ENCODE data around the gene OR1I1. TPM values are rescaled to one million over a fixed set of nuclear protein-coding genes. Genes with fewer than 3 reads are reported as not detected.
A peak's percentile ranks its signal among the peaks of the same experiment; 100 is the strongest.
"Not testable (repeated sequence)": the region's sequence is repeated elsewhere in the genome, so short reads cannot be mapped to it uniquely, and the experiment has no call there.

Gene OR1I1
- total RNA-seq, 8 experiments from 2014 or later, result 0.04 to 0.94 (median 0.19) TPM; not detected in 2

DNA sequence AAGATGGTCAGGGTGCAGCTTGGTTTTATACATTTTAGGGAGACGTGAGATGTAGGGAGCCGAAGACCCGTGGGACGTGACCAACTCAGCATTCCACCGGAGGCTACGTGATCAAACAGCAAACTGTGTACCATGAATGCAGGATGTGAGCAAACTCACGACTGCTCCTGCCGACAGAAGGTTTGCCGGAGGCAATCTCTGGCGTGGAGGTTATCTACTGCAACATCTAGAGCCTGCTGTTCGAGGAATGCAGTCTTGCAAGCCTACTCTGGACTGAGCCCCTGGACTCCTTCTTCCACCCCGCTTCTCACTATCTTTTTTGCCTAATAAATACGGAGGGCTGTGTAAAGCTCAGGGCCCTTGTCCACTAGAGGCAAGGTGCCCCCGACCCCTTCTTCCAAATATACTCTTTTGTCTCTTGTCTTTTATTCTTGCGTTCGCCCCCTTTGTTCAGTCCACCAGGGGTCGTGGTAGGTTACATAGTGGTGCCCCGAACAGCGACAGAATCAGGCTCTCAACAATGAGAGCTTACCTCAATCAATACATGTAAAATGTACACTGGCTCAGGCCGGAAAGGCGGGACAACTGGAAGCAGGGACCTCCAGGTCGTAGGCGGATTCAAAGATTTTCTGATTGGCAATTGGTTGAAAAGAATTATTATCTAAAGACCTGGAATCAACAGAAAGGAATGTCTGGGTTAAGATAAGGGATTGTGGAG lies 8.9 kb upstream of the OR1I1 start:
- H3K4me1 ChIP-seq (replicated peaks in 1 of 2), result no peaks in the 10 kb centered on the region
- no peak overlapping the region for H3K27ac ChIP-seq
- H3K4me3 ChIP-seq, result no peak overlapping the region
- no peak for ATAC-seq (replicated peaks in 6 of 8)
- in situ Hi-C loops (cut with MboI; ENCODE audit: low pct_unique_long_range_greater_than_20kb in 2 of 9, low sequenced_read_pairs in 9 of 9, unreplicated experiment in 9 of 9), result no loop called here
- WGBS, 10 experiments, result 25 to 100% (median 62%) methylated on average over 1 to 20 of the region's 23 CpGs

DNA sequence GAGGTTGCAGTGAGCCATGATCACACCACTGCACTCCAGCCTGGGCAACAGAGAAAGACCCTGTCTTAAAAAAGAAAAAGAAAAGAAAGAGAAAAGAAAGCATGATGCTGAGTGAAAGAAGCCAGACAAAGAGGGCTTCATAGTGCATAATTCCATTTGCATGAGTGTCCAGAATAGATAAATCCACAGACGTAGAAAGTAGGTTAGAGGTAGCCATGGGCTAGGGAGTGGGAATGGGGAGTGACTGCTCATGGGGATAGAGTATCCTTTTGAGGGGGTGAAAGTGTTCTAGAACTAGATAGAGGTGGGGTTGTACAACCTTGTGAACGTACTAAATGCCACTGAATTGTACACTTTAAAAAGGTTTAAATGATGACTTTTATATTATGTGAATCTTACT lies 7.6 kb upstream of the OR1I1 start:
- WGBS, 10 experiments, result 0 to 100% (median 47%) methylated on average over 1 to 2 of the region's 2 CpGs; no CpG with 5 or more reads in 1 of the 10 experiments
- Histone ChIP-seq H3K4me3 (no peak overlapping the region), H3K27ac (no peak overlapping the region), H3K4me1 (replicated peaks in 1 of 2) (no peaks in the 10 kb centered on the region)
- no peak for ATAC-seq (replicated peaks in 6 of 8)
- in situ Hi-C loops (cut with MboI; ENCODE audit: low pct_unique_long_range_greater_than_20kb in 2 of 9, low sequenced_read_pairs in 9 of 9, unreplicated experiment in 9 of 9), result no loop called here

DNA sequence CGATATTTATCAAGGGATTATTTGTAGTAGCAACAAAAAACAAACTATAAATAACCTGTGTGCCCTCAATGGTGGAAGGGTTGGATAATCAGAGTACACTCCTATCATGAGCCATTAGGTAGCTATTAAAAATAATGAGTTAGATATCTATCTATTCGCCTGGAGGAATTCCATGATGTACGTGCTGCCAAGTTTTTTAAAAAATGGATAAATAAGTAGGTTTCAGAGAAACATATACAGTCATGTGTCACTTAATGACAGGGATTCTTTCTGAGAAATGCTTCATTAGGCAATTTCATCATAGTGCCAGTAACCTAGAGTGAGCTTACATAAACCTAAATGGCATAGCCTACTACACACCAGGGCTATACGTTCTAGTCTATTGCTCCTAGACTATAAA lies 6.2 kb upstream of the OR1I1 start:
- ATAC-seq (replicated peaks in 6 of 8), result no peak
- WGBS, 10 experiments, result 29 to 89% (median 56%) methylated on average over 2 to 4 of the region's 4 CpGs
- in situ Hi-C loops (cut with MboI; ENCODE audit: low pct_unique_long_range_greater_than_20kb in 2 of 9, low sequenced_read_pairs in 9 of 9, unreplicated experiment in 9 of 9), result loop anchor here in 2 of 9 experiments (25.0 kb wide), 1 partner anchor 486 kb away; no protein-coding TSS in a partner anchor
- Histone ChIP-seq H3K4me3 (no peak overlapping the region), H3K27ac (no peak overlapping the region), H3K4me1 (replicated peaks in 1 of 2) (no peaks in the 10 kb centered on the region)

DNA sequence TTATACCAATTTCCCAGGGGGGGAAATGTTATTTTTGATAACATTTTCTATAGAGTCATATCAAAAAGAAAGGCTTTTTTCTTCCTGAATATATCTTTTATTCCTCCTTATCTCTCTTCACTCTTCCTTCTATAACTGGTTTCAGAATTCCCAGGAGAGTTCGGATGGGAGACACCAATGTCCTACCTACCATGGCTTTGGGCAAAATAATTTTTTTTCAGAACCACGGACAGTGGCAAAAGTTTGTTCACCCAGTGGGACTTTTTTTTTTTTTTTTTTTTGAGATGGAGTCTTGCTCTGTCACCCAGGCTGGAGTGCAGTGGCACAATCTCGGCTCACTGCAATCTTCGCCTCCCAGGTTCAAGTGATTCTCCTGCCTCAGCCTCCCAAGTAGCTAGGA lies 2.0 kb upstream of the OR1I1 start:
- H3K4me1 ChIP-seq (replicated peaks in 1 of 2); H3K4me3 ChIP-seq; H3K27ac ChIP-seq; ATAC-seq (replicated peaks in 6 of 8): not testable (repeated sequence)
- in situ Hi-C loops (cut with MboI; ENCODE audit: low pct_unique_long_range_greater_than_20kb in 2 of 9, low sequenced_read_pairs in 9 of 9, unreplicated experiment in 9 of 9), result loop anchor here in 3 of 9 experiments (10.0 to 25.0 kb wide), 2 partner anchors 475 to 482 kb away; no protein-coding TSS in a partner anchor
- WGBS, 10 experiments, result 0 to 71% (median 10%) methylated on average over 1 to 4 of the region's 4 CpGs; no CpG with 5 or more reads in 1 of the 10 experiments

DNA sequence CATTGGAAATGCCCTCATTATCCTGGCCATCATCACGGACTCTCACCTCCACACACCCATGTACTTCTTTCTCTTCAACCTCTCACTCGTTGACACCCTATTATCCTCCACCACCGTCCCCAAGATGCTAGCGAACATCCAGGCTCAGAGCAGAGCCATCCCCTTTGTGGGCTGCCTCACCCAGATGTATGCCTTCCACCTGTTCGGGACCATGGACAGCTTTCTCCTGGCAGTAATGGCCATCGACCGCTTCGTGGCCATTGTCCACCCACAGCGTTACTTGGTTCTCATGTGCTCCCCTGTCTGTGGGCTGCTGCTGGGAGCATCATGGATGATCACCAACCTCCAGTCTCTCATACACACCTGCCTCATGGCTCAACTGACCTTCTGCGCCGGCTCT lies 5.2 kb downstream of the OR1I1 start:
- 7 to 60% (median 40%) methylated on average over 2 to 5 of the region's 11 CpGs; no CpG with 5 or more reads in 4 of the 10 experiments for WGBS, 10 experiments
- in situ Hi-C loops (cut with MboI; ENCODE audit: low pct_unique_long_range_greater_than_20kb in 2 of 9, low sequenced_read_pairs in 9 of 9, unreplicated experiment in 9 of 9), result loop anchor here in 3 of 9 experiments (10.0 to 25.0 kb wide), 2 partner anchors 468 to 475 kb away; no protein-coding TSS in a partner anchor
- ATAC-seq (replicated peaks in 6 of 8), result no peak
- Histone ChIP-seq H3K4me1 (replicated peaks in 1 of 2) (no peaks in the 10 kb centered on the region), H3K4me3 (no peak overlapping the region), H3K27ac (no peak overlapping the region)

DNA sequence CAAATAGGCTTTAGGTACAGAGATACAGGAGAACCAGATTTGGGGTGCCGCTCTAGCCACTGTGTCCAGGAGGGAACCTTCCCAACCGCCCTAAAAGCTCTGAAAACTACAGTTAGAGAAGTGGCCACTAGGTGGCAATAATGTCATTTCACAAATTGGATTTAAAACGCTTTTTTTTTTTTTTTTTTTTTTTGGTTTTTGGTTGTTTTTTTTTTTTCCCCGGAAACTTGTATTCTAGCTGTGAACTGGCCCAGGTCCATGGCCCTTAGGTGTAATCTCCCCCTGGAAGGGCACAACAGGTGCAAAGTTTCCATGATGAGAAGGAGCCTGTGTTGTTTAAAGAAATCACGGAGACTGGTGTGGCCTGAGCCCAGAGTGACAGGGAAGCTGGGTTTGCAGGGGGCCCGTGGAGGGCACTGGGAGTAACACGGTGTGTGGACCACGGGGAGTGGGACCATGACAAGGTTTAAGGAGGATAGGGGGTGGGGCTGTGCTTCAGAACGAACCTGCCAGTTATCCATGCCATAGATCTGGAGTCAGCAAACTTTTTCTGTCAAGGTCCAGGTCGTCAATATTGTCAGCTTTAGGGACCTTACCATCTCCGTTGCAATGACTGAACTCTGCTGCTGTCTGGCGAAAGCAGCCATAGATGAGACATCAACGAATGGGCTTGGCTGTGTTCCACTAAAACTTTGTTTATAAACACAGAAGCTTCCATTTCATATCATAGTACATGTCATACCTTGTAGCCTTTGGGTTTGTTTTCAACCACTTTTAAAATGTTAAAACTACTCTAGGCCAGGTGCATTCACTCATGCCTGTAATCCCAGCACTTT lies 10.1 kb downstream of the OR1I1 start:
- ATAC-seq (replicated peaks in 6 of 8), result peak in 6 of 8 experiments; percentile 19 to 63 (median 48)
- no peak overlapping the region for H3K4me3 ChIP-seq
- no peak overlapping the region for H3K27ac ChIP-seq
- no peaks in the 10 kb centered on the region for H3K4me1 ChIP-seq (replicated peaks in 1 of 2)
- in situ Hi-C loops (cut with MboI; ENCODE audit: low pct_unique_long_range_greater_than_20kb in 2 of 9, low sequenced_read_pairs in 9 of 9, unreplicated experiment in 9 of 9), result loop anchor here in 4 of 9 experiments (10.0 to 25.0 kb wide), 2 partner anchors 463 to 470 kb away; no protein-coding TSS in a partner anchor
- 0 to 61% (median 14%) methylated on average over 1 to 8 of the region's 13 CpGs; no CpG with 5 or more reads in 1 of the 10 experiments for WGBS, 10 experiments

DNA sequence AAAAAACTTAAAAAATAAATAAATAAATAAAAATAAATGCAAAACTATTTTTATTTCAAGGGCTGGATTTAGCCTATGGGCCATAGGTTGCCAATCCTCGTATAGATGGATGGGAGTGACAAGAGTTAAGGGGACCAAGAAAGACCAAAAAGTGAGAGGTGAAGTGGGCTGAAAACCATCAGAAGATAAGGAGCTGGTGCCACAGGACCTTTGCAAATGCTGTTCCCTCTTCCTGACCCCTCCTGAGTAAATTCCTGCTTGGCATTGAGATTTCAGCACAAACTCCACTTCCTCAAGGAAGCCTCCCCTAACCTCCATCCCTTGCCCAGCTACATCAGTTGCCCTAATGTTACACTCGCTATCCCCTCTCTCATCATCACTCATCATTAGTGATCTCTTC lies 11.0 kb downstream of the OR1I1 start:
- no peak overlapping the region for H3K4me3 ChIP-seq
- in situ Hi-C loops (cut with MboI; ENCODE audit: low pct_unique_long_range_greater_than_20kb in 2 of 9, low sequenced_read_pairs in 9 of 9, unreplicated experiment in 9 of 9), result loop anchor here in 4 of 9 experiments (10.0 to 25.0 kb wide), 2 partner anchors 462 to 469 kb away; no protein-coding TSS in a partner anchor
- no peak overlapping the region for H3K27ac ChIP-seq
- WGBS, 10 experiments, result 20 to 100% (median 61%) methylated on average over 1 to 2 of the region's 2 CpGs; no CpG with 5 or more reads in 3 of the 10 experiments
- H3K4me1 ChIP-seq (replicated peaks in 1 of 2), result no peaks in the 10 kb centered on the region
- ATAC-seq (replicated peaks in 6 of 8), result no peak

DNA sequence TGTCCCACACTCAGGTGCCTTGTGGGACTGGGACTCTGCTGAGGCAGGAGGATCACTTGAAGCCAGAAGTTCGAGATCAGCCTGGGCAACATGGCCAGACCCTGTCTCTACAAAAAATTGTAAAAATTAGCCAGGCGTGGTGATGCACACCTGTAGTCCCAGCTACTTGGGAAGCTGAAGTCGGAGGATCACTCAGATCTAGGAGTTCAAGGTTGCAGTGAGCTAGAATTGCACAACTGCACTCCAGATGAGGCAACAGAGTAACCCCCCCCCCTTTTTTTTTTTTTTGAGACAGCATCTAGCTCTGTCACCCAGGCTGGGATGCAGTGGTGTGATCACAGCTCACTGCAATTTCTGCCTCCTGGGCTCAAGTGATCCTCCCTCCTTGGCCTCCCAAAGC lies 14.2 kb downstream of the OR1I1 start:
- no peak for ATAC-seq (replicated peaks in 6 of 8)
- no peaks in the 10 kb centered on the region for H3K4me1 ChIP-seq (replicated peaks in 1 of 2)
- WGBS, 10 experiments, result 0 to 88% (median 27%) methylated on average over 1 to 2 of the region's 3 CpGs; no CpG with 5 or more reads in 5 of the 10 experiments
- no peak overlapping the region for H3K4me3 ChIP-seq
- H3K27ac ChIP-seq, result no peak overlapping the region
- in situ Hi-C loops (cut with MboI; ENCODE audit: low pct_unique_long_range_greater_than_20kb in 2 of 9, low sequenced_read_pairs in 9 of 9, unreplicated experiment in 9 of 9), result loop anchor here in 4 of 9 experiments (10.0 to 25.0 kb wide), 2 partner anchors 459 to 466 kb away; no protein-coding TSS in a partner anchor

DNA sequence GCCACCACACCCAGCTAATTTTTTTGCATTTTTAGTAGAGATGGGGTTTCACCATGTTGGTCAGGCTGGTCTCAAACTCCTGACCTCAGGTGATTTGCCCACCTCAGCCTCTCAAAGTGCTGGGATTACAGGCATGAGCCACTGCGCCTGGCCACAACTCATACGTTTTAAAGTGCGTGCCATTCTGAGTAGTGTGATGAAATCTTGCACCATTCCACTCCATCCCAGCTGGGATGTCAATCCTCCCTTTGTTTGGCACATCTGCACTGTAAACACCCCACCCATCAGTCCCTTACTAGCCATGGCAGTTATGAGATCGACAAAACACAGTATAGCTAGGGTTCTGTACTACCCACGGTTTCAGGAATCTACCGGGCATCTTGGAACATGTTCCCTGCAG lies 16.0 kb downstream of the OR1I1 start:
- ATAC-seq (replicated peaks in 6 of 8); H3K4me3 ChIP-seq; H3K4me1 ChIP-seq (replicated peaks in 1 of 2); H3K27ac ChIP-seq: not testable (repeated sequence)
- 81 to 100% (median 90%) methylated on average over 2 to 4 of the region's 6 CpGs; no CpG with 5 or more reads in 6 of the 10 experiments for WGBS, 10 experiments
- in situ Hi-C loops (cut with MboI; ENCODE audit: low pct_unique_long_range_greater_than_20kb in 2 of 9, low sequenced_read_pairs in 9 of 9, unreplicated experiment in 9 of 9), result loop anchor here in 4 of 9 experiments (10.0 to 25.0 kb wide), 2 partner anchors 457 to 464 kb away; no protein-coding TSS in a partner anchor

DNA sequence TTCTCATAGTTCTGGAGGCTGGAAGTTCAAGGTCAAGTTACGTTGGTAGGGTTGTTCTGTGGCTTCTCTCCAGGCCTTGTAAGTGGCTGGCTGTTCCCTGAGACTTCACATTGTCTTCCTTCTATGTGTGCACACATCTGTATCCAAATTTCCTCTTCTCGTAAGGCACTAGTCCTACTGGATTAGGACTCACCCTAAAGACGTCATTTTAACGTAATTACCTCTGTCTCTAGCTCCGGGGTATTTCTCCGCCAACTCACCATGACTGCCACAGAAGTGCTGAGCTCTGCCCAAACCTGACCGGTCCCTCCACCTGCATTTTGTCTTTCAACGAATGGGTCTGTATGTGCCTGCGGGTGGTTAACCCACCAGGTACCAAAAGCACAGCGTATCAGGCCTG lies 16.4 kb downstream of the OR1I1 start:
- Histone ChIP-seq H3K4me1 (replicated peaks in 1 of 2) (no peaks in the 10 kb centered on the region), H3K27ac (no peak overlapping the region), H3K4me3 (no peak overlapping the region)
- WGBS, 10 experiments, result 37 to 68% (median 61%) methylated on average over 1 to 8 of the region's 10 CpGs; no CpG with 5 or more reads in 6 of the 10 experiments
- in situ Hi-C loops (cut with MboI; ENCODE audit: low pct_unique_long_range_greater_than_20kb in 2 of 9, low sequenced_read_pairs in 9 of 9, unreplicated experiment in 9 of 9), result loop anchor here in 4 of 9 experiments (10.0 to 25.0 kb wide), 2 partner anchors 456 to 464 kb away; no protein-coding TSS in a partner anchor
- ATAC-seq (replicated peaks in 6 of 8), result no peak

DNA sequence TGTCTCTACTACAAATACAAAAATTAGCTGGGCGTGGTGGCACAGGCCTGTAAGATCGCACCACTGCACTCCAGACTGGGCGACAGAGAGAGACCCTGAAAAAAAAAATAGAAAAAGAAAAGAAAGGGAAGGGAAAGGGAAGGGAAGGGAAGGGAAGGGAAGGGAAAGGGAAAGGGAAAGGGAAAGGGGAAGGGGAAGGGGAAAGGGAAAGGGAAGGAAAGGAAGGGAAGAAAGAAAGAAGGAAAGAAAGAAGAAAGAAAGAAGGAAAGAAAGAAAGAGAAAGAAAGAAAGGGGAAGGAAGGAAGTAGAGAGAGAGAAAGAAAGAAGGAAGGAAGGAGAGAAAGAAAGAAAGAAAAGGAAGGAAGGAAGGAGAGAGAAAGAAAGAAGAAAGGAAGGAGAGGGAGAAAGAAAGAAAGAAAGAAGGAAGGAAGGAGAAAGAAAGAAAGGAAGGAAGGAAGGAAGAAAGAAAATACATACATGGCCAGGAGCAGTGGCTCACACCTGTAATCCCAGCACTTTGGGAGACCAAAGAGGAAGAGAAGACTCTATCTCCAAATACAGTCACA lies 17.1 kb downstream of the OR1I1 start:
- H3K27ac ChIP-seq, result no peak overlapping the region
- no peak overlapping the region for H3K4me3 ChIP-seq
- in situ Hi-C loops (cut with MboI; ENCODE audit: low pct_unique_long_range_greater_than_20kb in 2 of 9, low sequenced_read_pairs in 9 of 9, unreplicated experiment in 9 of 9), result loop anchor here in 4 of 9 experiments (10.0 to 25.0 kb wide), 2 partner anchors 456 to 463 kb away; no protein-coding TSS in a partner anchor
- H3K4me1 ChIP-seq (replicated peaks in 1 of 2), result no peaks in the 10 kb centered on the region
- 20 to 100% (median 66%) methylated on average over 1 to 3 of the region's 3 CpGs; no CpG with 5 or more reads in 7 of the 10 experiments for WGBS, 10 experiments
- ATAC-seq (replicated peaks in 6 of 8), result no peak

DNA sequence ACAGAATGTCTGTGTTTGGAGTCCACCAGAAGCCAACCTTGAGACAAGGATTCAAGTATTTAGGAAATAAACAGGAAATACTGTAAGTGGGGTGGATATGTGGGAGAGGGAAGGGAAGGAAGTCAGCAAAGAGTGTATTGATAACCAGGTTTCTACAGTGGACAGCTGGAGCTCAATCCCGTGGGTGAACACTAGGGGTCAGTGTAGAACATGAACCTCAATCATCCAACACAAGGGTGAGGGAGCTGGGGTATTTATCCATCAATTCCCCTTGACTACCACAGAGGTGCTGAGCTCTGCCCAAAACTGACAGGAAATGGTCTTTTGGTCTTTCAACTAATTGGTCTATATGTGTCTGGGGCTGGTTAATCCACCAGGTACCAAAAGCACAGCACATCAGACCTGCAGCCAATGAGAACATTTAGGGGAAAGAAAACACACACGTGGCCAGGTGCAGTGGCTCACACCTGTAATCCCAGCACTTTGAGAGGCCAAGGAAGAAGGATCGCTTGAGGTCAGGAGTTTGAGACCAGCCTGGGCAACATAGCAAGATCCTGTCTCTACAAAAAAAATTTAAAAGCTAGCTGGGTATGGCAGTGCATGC lies 19.6 kb downstream of the OR1I1 start:
- H3K4me3 ChIP-seq, result no peak overlapping the region
- 10 to 100% (median 78%) methylated on average over 1 to 2 of the region's 3 CpGs; no CpG with 5 or more reads in 6 of the 10 experiments for WGBS, 10 experiments
- no peak overlapping the region for H3K27ac ChIP-seq
- H3K4me1 ChIP-seq (replicated peaks in 1 of 2), result no peaks in the 10 kb centered on the region
- peak in 3 of 8 experiments; percentile 66 to 83 (median 74) for ATAC-seq (replicated peaks in 6 of 8)
- in situ Hi-C loops (cut with MboI; ENCODE audit: low pct_unique_long_range_greater_than_20kb in 2 of 9, low sequenced_read_pairs in 9 of 9, unreplicated experiment in 9 of 9), result no loop called here

Data from motor neuron (in vitro differentiated cells).